Gastroesophageal sphincter (tissue), 4 donors: ENCODE measurements around the gene SLC2A13. TPM values are rescaled to one million over a fixed set of nuclear protein-coding genes. Genes with fewer than 3 reads are reported as not detected.

ENCODE experiments used
- ATAC-seq: fragments of 150-250 bp; one replicate; pipeline ENCODE4 v1.9.1; 2016; ENCODE audit warnings: mild to moderate bottlenecking, moderate library complexity
- H3K27ac ChIP-seq, 4 donors: fragments of 200-600 bp; sonication (generic) in 3 of 4; 1 replicate in 3 of 4; 2 replicates in 1 of 4; pipeline ENCODE4 v1.5.1; 2016 to 2019
- H3K27me3 ChIP-seq: fragments of 200-600 bp; sonication (generic); one replicate; pipeline ENCODE4 v1.5.1; 2019
- H3K36me3 ChIP-seq, 2 donors: fragments of 200-600 bp; sonication (generic); one replicate each; pipeline ENCODE4 v1.5.1; 2019; ENCODE audit warnings: control low read depth in 1 of 2
- H3K4me1 ChIP-seq, 3 donors: fragments of 200-600 bp; sonication (generic); 1 replicate in 2 of 3; 2 replicates in 1 of 3; pipeline ENCODE4 v1.5.1; 2016 to 2019; ENCODE audit warnings: control low read depth in 2 of 3
- H3K4me3 ChIP-seq, 2 donors: fragments of 200-600 bp; sonication (generic); one replicate each; pipeline ENCODE4 v1.5.1; 2019; ENCODE audit warnings: mild to moderate bottlenecking in 1 of 2, moderate library complexity in 1 of 2
- H3K9me3 ChIP-seq, 3 donors: fragments of 200-600 bp; sonication (generic); one replicate each; pipeline ENCODE4 v1.5.1; 2017 to 2019; ENCODE audit warnings: control low read depth in 2 of 3
- CTCF ChIP-seq, 4 experiments: fragments of 200-600 bp in 2 of 4; fragments of 450-650 bp in 2 of 4; sonication (generic) in 1 of 4; IDR thresholded peaks; one replicate each; pipeline ENCODE4 v1.5.1; 2017 to 2019; ENCODE audit warnings: antibody characterized with exemption in 4 of 4, mild to moderate bottlenecking in 2 of 4, moderate library complexity in 2 of 4
- EP300 ChIP-seq: sonication (generic); formaldehyde crosslinking; IDR thresholded peaks from one replicate; pipeline ENCODE4 v1.6.1; 2017; ENCODE audit warnings: antibody characterized with exemption, mild to moderate bottlenecking
- POLR2A ChIP-seq, 2 donors: fragments of 450-650 bp; IDR thresholded peaks; one replicate each; pipeline ENCODE4 v1.6.1; 2017; ENCODE audit warnings: antibody characterized with exemption in 2 of 2, mild to moderate bottlenecking in 2 of 2, moderate library complexity in 1 of 2
- POLR2AphosphoS5 ChIP-seq: sonication (generic); formaldehyde crosslinking; IDR thresholded peaks from one replicate; pipeline ENCODE4 v1.6.1; 2017; ENCODE audit warnings: antibody characterized with exemption
- WGBS, 2 donors: methylation state at CpG; one replicate each; pipeline ENCODE4 v1.1.5; 2018; ENCODE audit warnings: low coverage in 1 of 2; 5-methylcytosine and 5-hydroxymethylcytosine counted together
- total RNA-seq, 4 donors: library from RNA; depleted of rRNA; stranded (reverse); fragments of >200 nt; gene quantifications; one replicate each; pipeline ENCODE4 v1.1.0, GENCODE V29; 2016

SLC2A13 gene
- total RNA-seq, 4 donors from 2014 or later: 20.4 to 38.3 (median 22.3) TPM

DNA sequence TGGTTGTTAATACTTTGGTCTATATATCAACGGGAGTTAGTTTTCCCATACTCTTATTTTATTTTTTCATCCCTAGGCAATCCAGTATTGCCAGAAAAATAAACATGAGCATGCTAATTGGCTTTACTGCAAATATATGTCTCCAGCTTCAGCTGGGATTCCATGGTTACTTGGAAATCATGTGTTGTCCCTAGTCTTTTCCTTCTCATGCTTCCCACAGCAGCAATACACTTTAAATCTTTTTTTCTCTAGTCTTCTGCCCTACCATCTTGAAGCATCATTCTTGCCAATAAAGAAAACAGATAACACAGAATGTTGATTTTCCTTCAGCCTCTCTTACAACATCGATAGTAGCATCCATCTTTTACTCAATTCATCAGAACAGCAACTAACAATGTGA lies 60.2 kb downstream of the SLC2A13 start:
- TF ChIP-seq POLR2A (IDR thresholded peaks at IDR 0.05) (no peak), CTCF (IDR thresholded peaks at IDR 0.05) (no peak), EP300 (no peak), POLR2AphosphoS5 (no peak)
- H3K4me1 ChIP-seq: no peaks in the 10 kb centered on the region
- H3K9me3 ChIP-seq: no peaks in the 10 kb centered on the region
- no peak overlapping the region for H3K27ac ChIP-seq
- no peak overlapping the region for H3K4me3 ChIP-seq
- no peaks in the 10 kb centered on the region for H3K27me3 ChIP-seq
- WGBS, 2 donors: 71 to 78% methylated on average over 1 to 2 of the region's 2 CpGs
- no peaks in the 10 kb centered on the region for H3K36me3 ChIP-seq
- no peak for ATAC-seq

DNA sequence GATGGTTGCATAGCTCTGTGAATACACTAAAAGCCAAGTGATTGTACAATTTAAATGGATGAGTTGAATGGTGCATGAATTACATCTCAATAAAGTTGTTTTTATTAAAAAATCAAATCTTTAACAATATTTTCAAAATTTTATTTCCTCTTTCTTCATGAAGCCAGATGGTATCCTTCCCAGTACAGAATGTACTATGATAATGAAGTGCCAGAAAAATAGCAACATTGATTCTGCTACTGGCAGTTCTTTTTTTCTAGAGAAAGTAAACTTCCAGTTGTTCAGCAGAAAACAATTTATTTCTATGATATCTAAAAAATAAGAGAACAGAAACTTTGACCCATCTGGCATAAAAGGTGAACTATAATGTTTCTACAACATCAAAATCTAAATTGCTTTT lies 61.5 kb downstream of the SLC2A13 start:
- Histone ChIP-seq H3K9me3 (no peaks in the 10 kb centered on the region), H3K36me3 (no peaks in the 10 kb centered on the region), H3K27ac (no peak overlapping the region), H3K4me1 (no peaks in the 10 kb centered on the region), H3K4me3 (no peak overlapping the region), H3K27me3 (no peaks in the 10 kb centered on the region)
- TF ChIP-seq EP300 (no peak), CTCF (IDR thresholded peaks at IDR 0.05) (no peak), POLR2AphosphoS5 (no peak), POLR2A (IDR thresholded peaks at IDR 0.05) (no peak)
- ATAC-seq: no peak

DNA sequence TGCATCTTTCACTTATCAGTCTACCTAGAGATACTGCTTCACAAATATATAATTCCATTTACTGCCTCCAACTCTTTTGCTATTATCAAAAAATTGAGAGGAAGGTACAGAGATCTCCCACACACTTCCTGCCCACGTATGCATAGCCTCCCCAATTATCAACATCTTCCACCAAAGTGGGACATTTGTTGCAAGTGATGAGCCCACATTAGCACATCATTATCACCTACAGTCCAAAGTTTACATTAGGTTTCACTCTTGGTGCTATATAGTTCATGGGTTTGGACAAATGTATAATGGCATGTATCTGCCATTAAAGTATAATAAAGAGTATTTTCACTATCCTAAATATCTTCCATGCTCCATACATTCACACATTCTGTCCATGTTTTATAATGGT lies 66.3 kb downstream of the SLC2A13 start:
- WGBS, 2 donors: 44 to 86% methylated on average over 1 of the region's 1 CpG
- TF ChIP-seq POLR2AphosphoS5 (no peak), CTCF (IDR thresholded peaks at IDR 0.05) (no peak), POLR2A (IDR thresholded peaks at IDR 0.05) (no peak), EP300 (no peak)
- no peak for ATAC-seq
- no peaks in the 10 kb centered on the region for H3K27me3 ChIP-seq
- no peak overlapping the region for H3K4me3 ChIP-seq
- H3K27ac ChIP-seq: no peak overlapping the region
- no peaks in the 10 kb centered on the region for H3K9me3 ChIP-seq
- H3K36me3 ChIP-seq: no peaks in the 10 kb centered on the region
- H3K4me1 ChIP-seq: peaks cover 0 to 3% (median 0%) of the 10 kb centered on the region in 3 donors

- TF ChIP-seq EP300: no peak
- WGBS, 2 donors: 84 to 91% methylated on average over 3 of the region's 3 CpGs
- no peak for ATAC-seq
- H3K27ac ChIP-seq: no peak overlapping the region
- H3K36me3 ChIP-seq: no peaks in the 10 kb centered on the region
- H3K4me3 ChIP-seq: no peak overlapping the region
- no peaks in the 10 kb centered on the region for H3K27me3 ChIP-seq
- no peaks in the 10 kb centered on the region for H3K9me3 ChIP-seq
- peaks cover 0 to 13% (median 0%) of the 10 kb centered on the region in 3 donors for H3K4me1 ChIP-seq
Measured at GRCh38 chr12:40038619-40039018, 67.3 kb downstream of the SLC2A13 start.

GRCh38 chr12:40034712-40035111 lies 71.2 kb downstream of the SLC2A13 start:
- Histone ChIP-seq H3K9me3 (no peaks in the 10 kb centered on the region), H3K36me3 (no peaks in the 10 kb centered on the region), H3K27ac (no peak overlapping the region), H3K4me1 (peaks cover 0 to 34% (median 2%) of the 10 kb centered on the region in 3 donors), H3K27me3 (no peaks in the 10 kb centered on the region), H3K4me3 (no peak overlapping the region)
- 20 to 64% methylated on average over 2 of the region's 2 CpGs for WGBS, 2 donors
- no peak for TF ChIP-seq EP300
- no peak for TF ChIP-seq POLR2A (IDR thresholded peaks at IDR 0.05)
- no peak for TF ChIP-seq POLR2AphosphoS5
- no peak for TF ChIP-seq CTCF (IDR thresholded peaks at IDR 0.05)
- ATAC-seq: no peak

DNA sequence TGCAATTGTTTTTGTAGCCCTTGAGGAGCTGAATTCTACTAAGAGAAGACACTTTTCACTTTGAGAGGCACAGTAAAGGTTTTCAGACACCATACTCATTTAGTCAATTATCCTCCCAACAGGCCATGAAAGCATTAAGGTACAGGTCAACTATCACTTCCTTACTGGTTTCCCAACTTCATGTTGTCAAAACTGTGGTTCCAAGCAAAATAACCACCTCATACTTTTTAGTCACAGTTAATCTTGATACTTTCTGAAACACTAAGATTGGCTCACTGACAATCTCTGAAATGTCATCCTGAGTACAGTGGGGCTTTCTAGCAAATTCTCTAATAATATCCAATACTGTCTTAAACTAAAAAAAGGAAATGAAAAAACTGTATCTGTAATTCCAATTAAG lies 71.7 kb downstream of the SLC2A13 start:
- Histone ChIP-seq H3K36me3 (no peaks in the 10 kb centered on the region), H3K4me1 (peaks cover 0 to 34% (median 2%) of the 10 kb centered on the region in 3 donors), H3K4me3 (no peak overlapping the region), H3K9me3 (no peaks in the 10 kb centered on the region), H3K27me3 (no peaks in the 10 kb centered on the region), H3K27ac (no peak overlapping the region)
- TF ChIP-seq POLR2AphosphoS5 (no peak), EP300 (no peak), POLR2A (IDR thresholded peaks at IDR 0.05) (no peak), CTCF (IDR thresholded peaks at IDR 0.05) (no peak)
- ATAC-seq: no peak
